ENCODE data around the gene ZNF436.

- TF ChIP-seq CTCF (IDR thresholded peaks at IDR 0.05) = no peak
- TF ChIP-seq POLR2A (IDR thresholded peaks at IDR 0.05) = no peak
- TF ChIP-seq EP300 (IDR thresholded peaks at IDR 0.05; ENCODE audit: low read depth) = no peak
- no peak for TF ChIP-seq POLR2AphosphoS5 (IDR thresholded peaks at IDR 0.05)
Observed at GRCh38 chr1:23370709-23371584, 1.3 kb upstream of the ZNF436 start.

All from transverse colon (tissue), 4 donors.